ENCODE data around the gene FBXW10B.
"Not testable (repeated sequence)": the region's sequence is repeated elsewhere in the genome, so short reads cannot be mapped to it uniquely, and the experiment has no call there.

DNA sequence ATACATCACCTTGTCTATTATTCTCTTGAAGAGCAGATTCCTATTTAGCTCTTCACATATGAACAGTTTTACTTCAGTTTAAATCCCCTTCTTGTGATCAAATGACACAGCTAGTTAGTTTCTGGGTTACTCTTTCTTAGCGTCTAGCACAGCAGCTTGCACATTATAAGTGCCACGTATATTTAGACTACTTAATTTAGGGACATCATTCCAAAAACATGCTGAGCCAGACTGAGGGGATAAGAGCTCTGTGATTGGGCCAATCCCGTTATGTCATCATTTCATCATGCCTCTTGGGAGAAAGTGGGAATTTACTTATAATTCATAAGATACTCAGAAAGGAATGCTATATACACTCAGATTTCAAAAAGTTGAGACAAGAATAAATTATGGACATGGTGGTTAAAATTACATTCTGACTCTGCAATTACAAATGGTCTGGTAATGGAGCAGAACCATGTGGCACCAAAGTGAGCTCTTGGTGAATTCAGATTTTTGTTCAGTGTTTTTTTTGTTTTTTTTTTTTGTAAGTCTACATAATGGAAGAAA, 4.2 kb upstream of the FBXW10B start:
- TF ChIP-seq, protein P1, sequence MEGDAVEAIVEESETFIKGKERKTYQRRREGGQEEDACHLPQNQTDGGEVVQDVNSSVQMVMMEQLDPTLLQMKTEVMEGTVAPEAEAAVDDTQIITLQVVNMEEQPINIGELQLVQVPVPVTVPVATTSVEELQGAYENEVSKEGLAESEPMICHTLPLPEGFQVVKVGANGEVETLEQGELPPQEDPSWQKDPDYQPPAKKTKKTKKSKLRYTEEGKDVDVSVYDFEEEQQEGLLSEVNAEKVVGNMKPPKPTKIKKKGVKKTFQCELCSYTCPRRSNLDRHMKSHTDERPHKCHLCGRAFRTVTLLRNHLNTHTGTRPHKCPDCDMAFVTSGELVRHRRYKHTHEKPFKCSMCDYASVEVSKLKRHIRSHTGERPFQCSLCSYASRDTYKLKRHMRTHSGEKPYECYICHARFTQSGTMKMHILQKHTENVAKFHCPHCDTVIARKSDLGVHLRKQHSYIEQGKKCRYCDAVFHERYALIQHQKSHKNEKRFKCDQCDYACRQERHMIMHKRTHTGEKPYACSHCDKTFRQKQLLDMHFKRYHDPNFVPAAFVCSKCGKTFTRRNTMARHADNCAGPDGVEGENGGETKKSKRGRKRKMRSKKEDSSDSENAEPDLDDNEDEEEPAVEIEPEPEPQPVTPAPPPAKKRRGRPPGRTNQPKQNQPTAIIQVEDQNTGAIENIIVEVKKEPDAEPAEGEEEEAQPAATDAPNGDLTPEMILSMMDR (IDR thresholded peaks at IDR 0.05; ENCODE audit: insufficient read depth, low read length, poor library complexity, severe bottlenecking) = not testable (repeated sequence)
- not testable (repeated sequence) for TF ChIP-seq EZH2phosphoT487 (conservative IDR thresholded peaks at IDR 0.05; ENCODE audit: low read length)

Measured in SU-DHL-6 (cell line).